PC-9 (cell line): ENCODE measurements around the gene METRN. TPM values are rescaled to one million over a fixed set of nuclear protein-coding genes. Genes with fewer than 3 reads are reported as not detected.

Source experiments
- BruUV-seq: library from RNA; stranded (reverse); fragments of 400-500 nt; replicated peaks from 2 replicates; lab custom pipeline; 2021; lab: Mats Ljungman, UMichigan
- CTCF ChIA-PET: fragments of 300-600 bp; sonication (Branson Sonifier 250); formaldehyde crosslinking; loops from one replicate; lab custom pipeline; 2022; ENCODE audit warnings: antibody characterized with exemption; lab: Charles Lee
- POLR2A ChIA-PET: fragments of 300-600 bp; sonication (Branson Sonifier 250); formaldehyde crosslinking; loops from one replicate; lab custom pipeline; 2022; ENCODE audit warnings: antibody characterized with exemption; ENCODE audit not compliant: unreplicated experiment; lab: Charles Lee
- DNase-seq, 2 experiments: peaks; one replicate each; pipeline versions ENCODE4 v3.0.0 to v3.0.0-alpha.2; 2015 to 2022; ENCODE audit warnings: mixed read lengths in 1 of 2
- H2AFZ ChIP-seq: fragments of 200-600 bp; sonication (generic); 2 replicates; pipeline ENCODE4 v1.8.1; 2017; ENCODE audit warnings: antibody characterized with exemption
- H3F3A ChIP-seq: fragments of 200-600 bp; sonication (generic); 2 replicates; pipeline ENCODE4 v1.8.1; 2017; ENCODE audit warnings: antibody characterized with exemption, mild to moderate bottlenecking, low read depth; ENCODE audit not compliant: insufficient read depth
- H3K27ac ChIP-seq: fragments of 200-600 bp; sonication (generic); 2 replicates; pipeline ENCODE4 v1.6.1; 2016; ENCODE audit warnings: mixed run types
- H3K27me3 ChIP-seq: fragments of 200-600 bp; sonication (generic); 2 replicates; pipeline ENCODE4 v1.6.1; 2016; ENCODE audit warnings: low read depth, mixed run types; ENCODE audit not compliant: insufficient read depth
- H3K36me3 ChIP-seq: fragments of 200-600 bp; sonication (generic); 2 replicates; pipeline ENCODE4 v1.6.1; 2016; ENCODE audit warnings: low read depth, mixed run types
- H3K4me1 ChIP-seq: fragments of 200-600 bp; sonication (generic); replicated peaks from 2 replicates; pipeline ENCODE4 v1.6.1; 2016; ENCODE audit warnings: mixed run types; ENCODE audit not compliant: insufficient read depth
- H3K4me2 ChIP-seq: fragments of 200-600 bp; sonication (generic); 2 replicates; pipeline ENCODE4 v1.6.1; 2017; ENCODE audit warnings: mixed run types
- H3K4me3 ChIP-seq: fragments of 200-600 bp; sonication (generic); 2 replicates; pipeline ENCODE4 v1.6.1; 2016; ENCODE audit warnings: mixed run types
- H3K79me2 ChIP-seq: fragments of 200-600 bp; sonication (generic); 2 replicates; pipeline ENCODE4 v1.6.1; 2017; ENCODE audit warnings: low read depth, mixed run types
- H3K9me2 ChIP-seq: fragments of 200-600 bp; sonication (generic); 2 replicates; pipeline ENCODE4 v1.8.1; 2017; ENCODE audit warnings: mild to moderate bottlenecking; ENCODE audit not compliant: insufficient read depth
- H3K9me3 ChIP-seq: fragments of 200-600 bp; sonication (generic); 2 replicates; pipeline ENCODE4 v1.8.1; 2016; ENCODE audit warnings: low read depth; ENCODE audit not compliant: insufficient read depth
- H4K20me1 ChIP-seq: fragments of 200-600 bp; sonication (generic); 2 replicates; pipeline ENCODE4 v1.8.1; 2017; ENCODE audit not compliant: insufficient read depth
- CTCF ChIP-seq: fragments of 200-600 bp; sonication (generic); conservative IDR thresholded peaks from 2 replicates; pipeline ENCODE4 v1.6.1; 2017; ENCODE audit warnings: mixed run types, antibody characterized with exemption, mild to moderate bottlenecking, moderate library complexity
- EZH2 ChIP-seq: fragments of 200-600 bp; sonication (generic); IDR thresholded peaks from 2 replicates; pipeline ENCODE4 v1.8.0; 2017; ENCODE audit warnings: antibody characterized with exemption, low read depth
- intact Hi-C: fragments of 100-400 bp; cut with micrococcal nuclease; formaldehyde crosslinking; loops from one replicate; pipeline ENCODE4 v1.10.0; 2022; ENCODE audit not compliant: unreplicated experiment
- total RNA-seq: library from RNA; stranded (reverse); gene quantifications from 2 replicates; pipeline ENCODE4 v1.2.3, GENCODE V29; 2021

METRN gene
- total RNA-seq, 1 experiment from 2014 or later, result 77.5 TPM

- 0 out of 2 replicates have a peak, but pooled peaks cover 4% of the 10 kb centered on the region for H4K20me1 ChIP-seq
- peak within 1 kb of the TSS; percentile 61 for H3K4me2 ChIP-seq
- intact Hi-C loops, result no loop called here
- no peaks in the 10 kb centered on the region for H3K9me2 ChIP-seq
- H3K9me3 ChIP-seq, result no peaks in the 10 kb centered on the region
- BruUV-seq, result no TSS peak
- H3K27me3 ChIP-seq, result peaks cover 75% of the 10 kb centered on the region
- no peaks in the 10 kb centered on the region; the same call in 1 of the 2 replicates for H3K4me1 ChIP-seq
- peak within 1 kb of the TSS; percentile 49 for H3K4me3 ChIP-seq
- no peak within 1 kb of the TSS for H3K27ac ChIP-seq
- ChIA-PET POLR2A (no interaction called here), CTCF (interaction anchor here (0.6 kb wide), 1 partner anchor 47 kb away, joined by 3 read pairs; no protein-coding TSS in a partner anchor)
- no peak for TF ChIP-seq CTCF
- TF ChIP-seq EZH2, result no peak
- DNase-seq, result peak in 1 of 2 experiments; percentile 60
- no peaks in the 10 kb centered on the region for H3K36me3 ChIP-seq
- peaks cover 6% of the 10 kb centered on the region; the same call in 1 of the 2 replicates for H3F3A ChIP-seq
- H3K79me2 ChIP-seq, result no peaks in the 10 kb centered on the region
- no peak within 1 kb of the TSS for H2AFZ ChIP-seq
Observed at GRCh38 chr16:705431-706188, 9.3 kb upstream of the METRN start, which contains the start of gene FBXL16. FBXL16 (minus strand) TSS chr16:705801; CDS start chr16:697405, 8,396 bp downstream.

- TF ChIP-seq CTCF (no peak), EZH2 (0 out of 2 replicates have a peak, but pooled peaks have one; percentile 52)
- Histone ChIP-seq H3K4me2 (peak overlapping the region; percentile 36; the same call in 1 of the 2 replicates), H4K20me1 (0 out of 2 replicates have a peak, but pooled peaks cover 4% of the 10 kb centered on the region), H3K4me1 (peaks cover 4% of the 10 kb centered on the region; the same call in 1 of the 2 replicates), H3K9me2 (no peaks in the 10 kb centered on the region), H3K4me3 (no peak overlapping the region; the same call in 1 of the 2 replicates), H3K36me3 (no peaks in the 10 kb centered on the region), H3K9me3 (no peaks in the 10 kb centered on the region), H3K79me2 (no peaks in the 10 kb centered on the region), H3K27me3 (peaks cover 79% of the 10 kb centered on the region), H2AFZ (no peak overlapping the region), H3K27ac (no peak overlapping the region), H3F3A (peaks cover 6% of the 10 kb centered on the region; the same call in 1 of the 2 replicates)
- intact Hi-C loops, result no loop called here
- BruUV-seq, result no TSS peak
- DNase-seq, result no peak
- ChIA-PET POLR2A (no interaction called here), CTCF (interaction anchor here (0.6 to 0.7 kb wide), 3 partner anchors 27 to 641 kb away, joined by 3 to 7 read pairs (median 4); no protein-coding TSS in a partner anchor)
Observed at GRCh38 chr16:706189-707061, 8.5 kb upstream of the METRN start.

- Histone ChIP-seq H3K4me2 (peak overlapping the region; percentile 36; the same call in 1 of the 2 replicates), H3K27ac (no peak overlapping the region), H3K4me3 (no peak overlapping the region), H3K36me3 (no peaks in the 10 kb centered on the region), H3K27me3 (peaks cover 72% of the 10 kb centered on the region), H3K79me2 (no peaks in the 10 kb centered on the region), H3K4me1 (peaks cover 10% of the 10 kb centered on the region), H4K20me1 (0 out of 2 replicates have a peak, but pooled peaks cover 4% of the 10 kb centered on the region), H2AFZ (no peak overlapping the region), H3F3A (peaks cover 8% of the 10 kb centered on the region), H3K9me3 (no peaks in the 10 kb centered on the region), H3K9me2 (no peaks in the 10 kb centered on the region)
- TF ChIP-seq EZH2 (no peak), CTCF (no peak)
- no peak for DNase-seq
- POLR2A ChIA-PET, result interaction anchor here (0.6 kb wide), 1 partner anchor 375 kb away, joined by 4 read pairs; no protein-coding TSS in a partner anchor
- CTCF ChIA-PET, result interaction anchor here (0.6 to 0.7 kb wide), 2 partner anchors 67 to 640 kb away, joined by 3 to 4 read pairs; no protein-coding TSS in a partner anchor
- no TSS peak for BruUV-seq
- intact Hi-C loops, result no loop called here
Observed at GRCh38 chr16:707062-707538, 7.8 kb upstream of the METRN start.
